CD4-positive, alpha-beta T cell treated with Interleukin-4 for 1 hour (primary cell): Measurements from ENCODE around the gene TMEM244.

Experiments
- DNase-seq, 2 donors: peaks; one replicate each; pipeline ENCODE4 v3.0.0-alpha.2; 2020 to 2022

Gene TMEM244

GRCh38 chr6:129801909-129802308 is 59.2 kb downstream of the TMEM244 start:
- DNase-seq = no peak

- DNase-seq = no peak
Measured at GRCh38 chr6:129795261-129795660, 65.9 kb downstream of the TMEM244 start.

DNA sequence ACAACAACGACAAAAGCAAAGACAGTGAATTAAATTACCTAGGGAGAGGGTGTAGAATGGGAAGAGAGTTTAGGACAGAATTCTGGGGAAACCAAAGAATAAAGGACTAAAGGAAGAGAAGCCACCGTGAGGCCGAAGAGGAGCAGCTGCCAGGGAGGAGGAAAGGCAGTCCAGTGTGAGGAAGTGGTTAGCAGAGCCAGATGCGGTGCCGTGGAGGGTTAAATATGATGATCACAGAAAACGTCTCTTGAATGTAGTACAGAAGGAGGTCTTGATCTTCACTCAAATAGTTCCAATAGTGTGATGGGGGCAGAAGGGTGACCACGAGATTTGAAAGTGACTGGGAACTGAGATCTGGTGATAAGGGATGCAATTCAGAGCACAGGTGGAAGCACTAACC is 67.7 kb downstream of the TMEM244 start:
- no peak for DNase-seq

DNA sequence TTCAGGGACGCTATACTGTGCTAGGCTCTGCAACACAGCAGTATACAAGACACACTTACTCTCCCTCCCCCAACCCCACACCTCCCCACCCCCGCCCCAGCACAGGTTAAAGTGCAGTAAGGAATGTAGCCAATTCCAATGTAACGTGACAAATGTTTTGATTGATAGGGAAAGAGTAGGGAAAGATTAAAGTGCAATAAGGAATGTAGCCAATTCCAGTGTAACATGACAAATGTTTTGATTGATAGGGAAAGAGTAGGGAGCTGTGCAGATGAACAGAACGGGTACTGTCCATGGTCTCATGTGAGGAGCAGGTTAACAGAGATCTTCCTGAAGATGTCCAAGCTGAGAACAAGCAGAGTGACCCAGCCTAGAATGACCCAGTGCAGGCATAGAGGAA is 69.1 kb downstream of the TMEM244 start:
- no peak for DNase-seq

GRCh38 chr6:129790785-129791184 is 70.3 kb downstream of the TMEM244 start:
- no peak for DNase-seq

- no peak for DNase-seq
Measured at GRCh38 chr6:129789974-129790373, 71.1 kb downstream of the TMEM244 start.

GRCh38 chr6:129787816-129788215 is 73.3 kb downstream of the TMEM244 start:
- DNase-seq = no peak

DNA sequence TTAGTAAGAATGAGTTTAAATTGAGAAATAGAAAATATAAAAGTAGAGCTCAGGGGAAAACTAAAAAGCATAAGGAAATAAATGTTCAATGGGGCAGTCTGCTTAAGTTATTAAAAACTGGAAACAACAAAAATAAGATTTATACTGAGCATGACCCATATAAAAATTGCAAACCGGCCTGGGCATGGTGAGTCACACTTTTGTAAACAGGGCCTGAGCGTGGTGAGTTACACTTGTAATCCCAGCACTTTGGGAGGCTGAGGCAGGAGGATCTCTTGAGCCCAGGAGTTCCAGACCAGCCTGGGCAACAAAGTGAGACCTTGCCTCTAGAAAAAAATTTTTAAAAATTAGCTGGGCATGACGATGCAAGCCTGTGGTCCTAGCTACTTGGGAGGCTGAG is 74.6 kb downstream of the TMEM244 start:
- DNase-seq = no peak

DNA sequence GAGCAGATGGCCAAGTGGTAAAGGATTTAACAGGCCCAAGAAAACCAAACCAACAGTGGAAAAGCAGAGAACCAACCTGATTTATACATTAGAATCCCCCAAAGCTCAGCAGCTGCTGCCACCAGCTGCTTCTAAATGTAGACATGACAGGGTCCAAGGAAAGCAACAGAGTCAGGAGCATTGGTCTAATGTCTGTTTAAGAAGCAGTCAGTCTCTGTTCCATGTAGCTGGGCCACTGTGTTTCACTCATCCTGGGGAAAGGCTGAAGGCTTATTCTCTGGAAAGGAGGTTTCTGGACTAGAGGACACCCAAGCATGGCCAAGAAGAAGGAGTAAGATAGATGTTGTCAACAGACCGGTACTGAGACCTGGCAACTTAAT is 75.4 kb downstream of the TMEM244 start:
- no peak for DNase-seq

- DNase-seq = no peak
Measured at GRCh38 chr6:129785047-129785755, 75.9 kb downstream of the TMEM244 start.
